DMS79 treated with DMSO at 0.1 percent for 48 hours (cell line): ENCODE measurements around the gene CD101.
A peak's percentile ranks its signal among the peaks of the same experiment; 100 is the strongest.
"Not testable (repeated sequence)": the region's sequence is repeated elsewhere in the genome, so short reads cannot be mapped to it uniquely, and the experiment has no call there.

Experiments used
- DNase-seq: peaks from one replicate; lab custom pipeline; 2025; lab: John Stamatoyannopoulos, UW

Gene CD101, protein sequence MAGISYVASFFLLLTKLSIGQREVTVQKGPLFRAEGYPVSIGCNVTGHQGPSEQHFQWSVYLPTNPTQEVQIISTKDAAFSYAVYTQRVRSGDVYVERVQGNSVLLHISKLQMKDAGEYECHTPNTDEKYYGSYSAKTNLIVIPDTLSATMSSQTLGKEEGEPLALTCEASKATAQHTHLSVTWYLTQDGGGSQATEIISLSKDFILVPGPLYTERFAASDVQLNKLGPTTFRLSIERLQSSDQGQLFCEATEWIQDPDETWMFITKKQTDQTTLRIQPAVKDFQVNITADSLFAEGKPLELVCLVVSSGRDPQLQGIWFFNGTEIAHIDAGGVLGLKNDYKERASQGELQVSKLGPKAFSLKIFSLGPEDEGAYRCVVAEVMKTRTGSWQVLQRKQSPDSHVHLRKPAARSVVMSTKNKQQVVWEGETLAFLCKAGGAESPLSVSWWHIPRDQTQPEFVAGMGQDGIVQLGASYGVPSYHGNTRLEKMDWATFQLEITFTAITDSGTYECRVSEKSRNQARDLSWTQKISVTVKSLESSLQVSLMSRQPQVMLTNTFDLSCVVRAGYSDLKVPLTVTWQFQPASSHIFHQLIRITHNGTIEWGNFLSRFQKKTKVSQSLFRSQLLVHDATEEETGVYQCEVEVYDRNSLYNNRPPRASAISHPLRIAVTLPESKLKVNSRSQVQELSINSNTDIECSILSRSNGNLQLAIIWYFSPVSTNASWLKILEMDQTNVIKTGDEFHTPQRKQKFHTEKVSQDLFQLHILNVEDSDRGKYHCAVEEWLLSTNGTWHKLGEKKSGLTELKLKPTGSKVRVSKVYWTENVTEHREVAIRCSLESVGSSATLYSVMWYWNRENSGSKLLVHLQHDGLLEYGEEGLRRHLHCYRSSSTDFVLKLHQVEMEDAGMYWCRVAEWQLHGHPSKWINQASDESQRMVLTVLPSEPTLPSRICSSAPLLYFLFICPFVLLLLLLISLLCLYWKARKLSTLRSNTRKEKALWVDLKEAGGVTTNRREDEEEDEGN

DNA sequence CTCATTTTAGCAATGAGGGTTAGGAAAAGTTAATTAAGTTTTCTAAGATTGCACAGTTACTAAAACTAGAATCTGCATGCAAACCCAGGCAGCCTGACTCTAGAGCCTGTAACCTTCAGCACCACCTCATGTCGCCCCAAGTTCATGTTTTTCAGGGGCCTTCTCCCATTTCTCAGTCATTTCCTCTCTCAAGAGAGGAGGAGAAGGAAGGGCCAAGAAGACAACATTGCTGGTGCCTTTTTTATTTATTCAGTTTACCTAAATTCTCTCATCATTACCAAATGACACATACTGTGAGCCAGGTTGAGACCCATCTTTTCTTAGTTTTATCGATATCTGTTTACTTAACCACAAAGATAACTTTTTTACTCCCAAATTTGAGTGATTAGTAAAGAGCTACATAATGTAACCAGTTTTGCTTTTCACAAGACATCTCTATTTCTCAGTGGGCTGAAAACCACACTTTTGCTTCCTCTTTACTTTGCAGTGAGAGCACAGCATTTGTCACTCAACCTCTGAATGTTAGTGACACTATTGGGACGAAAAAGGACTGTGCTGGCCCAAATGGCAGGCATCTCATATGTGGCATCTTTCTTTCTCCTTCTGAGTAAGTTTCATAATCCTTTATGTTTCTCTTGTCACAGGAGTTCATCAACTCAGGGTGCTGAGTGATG is at the start of gene CD101:
Gene CD101, plus strand, starts transcription at position 507 of the 674 bp plus-strand sequence. Its CDS starts 58 bp downstream, at position 565.
- DNase-seq = no peak

DNA sequence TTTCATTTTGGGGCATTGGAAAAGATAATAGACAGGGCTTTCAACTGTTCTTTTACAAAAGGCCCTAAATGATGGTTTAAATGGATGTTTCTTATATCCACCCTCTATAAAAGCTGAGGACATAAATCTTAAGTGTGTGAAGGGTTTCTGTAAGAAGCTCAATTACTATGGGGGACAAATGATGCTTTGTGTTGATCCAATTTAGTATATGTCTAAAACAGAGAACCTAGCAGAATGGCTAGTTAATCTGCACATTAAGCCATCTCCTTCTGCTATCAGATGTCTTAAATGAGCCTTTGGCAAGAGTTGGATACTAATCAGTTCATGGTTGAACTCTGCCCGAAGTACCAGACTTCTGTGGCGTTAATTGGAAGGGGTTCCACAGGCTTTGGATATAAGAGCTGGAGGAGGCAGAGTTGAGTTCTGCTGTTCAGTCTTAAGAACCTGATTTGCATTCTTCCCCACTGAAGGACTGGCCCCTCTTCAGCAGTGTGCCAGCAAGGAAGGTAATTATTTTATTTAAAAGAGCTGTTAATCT is 48.8 kb upstream of the CD101 start:
- peak; percentile 91 for DNase-seq

GRCh38 chr1:116954440-116954839 is 47.1 kb upstream of the CD101 start:
- peak; percentile 8 for DNase-seq

GRCh38 chr1:116956378-116956777 is 45.2 kb upstream of the CD101 start:
- DNase-seq = peak; percentile 77

DNA sequence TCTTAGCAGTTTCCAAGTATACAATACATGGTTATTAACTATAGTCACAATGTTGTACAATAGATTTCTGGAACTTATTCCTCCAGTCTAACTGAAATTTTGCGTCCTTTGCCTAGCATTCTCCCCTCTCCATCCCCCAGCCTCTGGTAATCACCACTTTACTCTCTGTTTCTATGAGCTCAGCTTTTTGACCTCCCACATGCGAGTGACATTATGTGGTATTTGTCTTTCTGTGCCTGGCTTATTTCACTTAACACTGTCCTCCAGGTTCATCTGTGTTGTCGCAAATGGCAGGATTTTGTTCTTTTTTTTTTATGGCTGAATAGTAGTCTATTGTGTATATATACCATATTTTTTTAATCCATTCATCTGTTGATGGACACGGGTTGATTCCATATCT is 43.9 kb upstream of the CD101 start:
- DNase-seq = no peak

DNA sequence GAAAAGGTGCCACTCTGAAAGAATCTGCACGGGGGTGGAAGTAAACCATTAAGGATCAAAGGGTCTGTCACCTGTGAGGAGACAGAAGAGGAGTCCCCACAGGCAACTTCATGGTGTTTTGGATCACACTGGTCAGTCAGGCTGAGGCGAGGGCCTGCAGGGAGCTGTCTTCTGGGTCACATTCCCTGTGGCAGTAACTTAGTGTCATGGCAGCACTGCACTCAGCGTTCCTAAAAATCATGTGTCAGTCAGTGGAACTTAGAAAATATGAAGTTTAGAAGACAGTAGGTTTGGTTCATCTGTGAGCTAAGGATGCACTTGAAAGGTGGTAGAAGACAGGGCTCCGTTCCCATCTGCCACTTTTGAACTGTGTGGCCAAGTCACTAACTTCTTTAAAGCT is 43.5 kb upstream of the CD101 start:
- DNase-seq = no peak

GRCh38 chr1:116958977-116959376 is 42.6 kb upstream of the CD101 start:
- DNase-seq = no peak

DNA sequence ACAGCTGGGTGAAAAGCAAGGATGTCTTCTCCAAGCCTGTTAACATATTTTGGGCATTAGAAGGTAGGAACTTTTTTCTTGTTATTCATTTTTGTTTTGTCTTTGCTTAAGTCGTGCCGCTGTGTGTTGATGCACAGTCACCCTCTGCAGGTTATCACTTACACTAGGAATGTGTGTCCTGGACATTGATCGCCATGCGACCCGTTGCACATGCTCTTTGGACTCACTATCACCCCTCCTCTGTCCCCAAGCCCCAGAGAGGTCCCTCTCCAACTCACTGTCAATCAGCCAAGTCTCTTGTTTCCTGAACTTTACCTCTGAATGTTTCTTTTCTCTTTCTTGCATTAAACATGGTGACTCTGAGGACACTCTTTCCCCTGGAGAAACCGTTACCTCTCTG is 40.0 kb upstream of the CD101 start:
- DNase-seq = no peak

DNA sequence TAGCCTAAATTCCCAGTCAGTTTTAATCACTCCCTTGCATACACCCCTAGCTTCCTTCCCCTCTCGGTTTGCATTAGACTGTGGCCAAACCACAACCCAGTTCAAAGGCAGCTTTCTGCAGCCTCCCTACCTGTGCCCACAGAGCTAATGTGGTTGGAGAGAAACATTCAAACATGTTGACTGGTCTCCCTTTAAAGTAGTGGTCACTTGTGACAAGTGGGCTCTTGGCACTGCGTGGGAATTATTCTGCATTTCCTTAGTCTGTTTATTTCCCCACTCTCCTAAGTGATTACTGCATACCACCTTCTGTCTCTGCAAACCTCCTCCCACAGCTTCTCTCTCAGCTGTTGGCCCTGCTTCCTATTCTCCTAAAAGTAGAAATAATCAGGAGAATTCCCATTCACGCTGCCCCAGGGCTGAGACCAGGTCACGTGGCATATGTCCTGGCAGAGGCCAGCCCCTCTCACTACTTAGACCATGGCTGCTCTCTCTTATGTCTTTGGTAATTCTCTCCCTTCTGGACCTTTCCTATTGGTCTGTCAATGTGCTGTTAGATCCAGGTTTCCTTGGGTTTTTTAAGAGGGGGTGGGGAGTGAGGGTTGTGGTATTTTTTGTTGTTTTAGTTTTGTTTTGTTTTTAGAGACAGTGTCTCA is 38.4 kb upstream of the CD101 start:
- no peak for DNase-seq

GRCh38 chr1:116966791-116967190 is 34.8 kb upstream of the CD101 start:
- DNase-seq = no peak

DNA sequence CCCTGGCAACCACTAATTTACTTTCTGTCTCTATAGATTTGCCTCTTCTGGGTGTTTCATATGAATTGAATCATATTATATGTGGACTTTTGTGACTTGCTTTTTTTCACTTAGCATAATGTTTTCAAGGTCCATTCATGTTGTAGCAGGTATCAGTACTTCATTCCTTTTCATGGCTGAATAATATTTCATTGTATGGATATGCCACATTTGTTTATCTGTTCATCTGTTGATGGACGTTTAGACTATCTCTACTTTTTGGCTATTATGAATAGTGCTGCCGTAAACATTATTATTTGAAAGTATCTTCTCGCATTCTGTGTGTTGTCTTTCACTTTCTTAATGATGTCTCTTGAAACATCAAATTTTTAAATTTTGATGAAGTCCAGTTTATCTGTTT is 32.8 kb upstream of the CD101 start:
- DNase-seq = no peak

DNA sequence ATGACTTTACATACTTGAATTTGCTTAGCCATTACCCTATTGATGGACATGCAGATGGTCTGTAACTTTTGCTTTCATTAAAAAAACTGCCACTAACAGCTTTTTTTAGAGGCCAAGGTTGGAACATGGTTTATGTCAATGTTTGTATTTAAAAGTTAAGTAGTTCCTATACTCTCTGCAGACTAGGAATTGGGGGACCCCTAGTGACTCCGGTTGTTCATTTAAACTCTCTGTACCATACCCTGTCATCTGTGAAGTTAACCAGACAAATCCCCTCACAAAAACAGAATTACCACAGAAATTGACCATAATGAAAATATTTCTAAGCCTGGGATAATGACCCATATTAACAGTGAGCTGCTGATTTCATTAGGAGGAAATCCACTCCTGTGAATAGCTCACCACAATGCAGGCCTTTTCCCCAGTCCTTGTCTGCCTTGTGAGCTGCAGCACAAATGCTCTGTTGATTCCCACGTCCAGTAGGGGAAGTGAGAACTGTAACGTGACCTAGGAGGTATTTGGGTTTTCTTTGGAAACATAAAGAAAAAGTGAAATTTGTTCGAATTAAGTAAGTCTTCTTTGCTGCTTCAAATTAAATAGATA is 30.2 kb upstream of the CD101 start:
- DNase-seq = no peak

- no peak for DNase-seq
Observed at GRCh38 chr1:116971965-116972673, 29.4 kb upstream of the CD101 start.

- DNase-seq = no peak
Observed at GRCh38 chr1:116972674-116973030, 28.9 kb upstream of the CD101 start.

GRCh38 chr1:116980309-116980708 is 21.3 kb upstream of the CD101 start:
- not testable (repeated sequence) for DNase-seq

DNA sequence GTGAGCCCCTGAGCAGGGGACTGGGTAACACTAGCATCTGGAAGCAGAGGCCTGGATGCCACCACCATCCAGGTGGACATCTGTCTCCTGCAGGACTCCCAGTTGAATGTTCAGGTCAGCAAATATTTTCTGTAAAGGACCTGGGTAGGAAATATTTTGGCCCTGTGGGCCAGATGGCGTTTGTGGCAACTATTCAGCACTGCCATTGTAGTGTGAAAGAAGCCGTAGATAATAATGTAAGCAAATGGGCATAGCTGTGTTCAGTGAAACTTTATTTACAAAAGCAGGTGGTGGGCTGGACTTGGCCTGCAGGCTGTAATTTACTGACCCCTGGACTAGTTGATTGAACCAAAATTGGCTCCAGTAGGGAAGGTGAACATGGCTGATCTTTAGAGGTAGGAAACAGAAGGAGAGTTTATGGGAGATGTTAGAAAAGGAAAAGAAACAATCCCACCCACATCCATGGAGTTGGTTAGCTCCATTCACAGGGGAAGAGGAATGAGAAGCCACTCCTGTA is 20.0 kb upstream of the CD101 start:
- DNase-seq = no peak

DNA sequence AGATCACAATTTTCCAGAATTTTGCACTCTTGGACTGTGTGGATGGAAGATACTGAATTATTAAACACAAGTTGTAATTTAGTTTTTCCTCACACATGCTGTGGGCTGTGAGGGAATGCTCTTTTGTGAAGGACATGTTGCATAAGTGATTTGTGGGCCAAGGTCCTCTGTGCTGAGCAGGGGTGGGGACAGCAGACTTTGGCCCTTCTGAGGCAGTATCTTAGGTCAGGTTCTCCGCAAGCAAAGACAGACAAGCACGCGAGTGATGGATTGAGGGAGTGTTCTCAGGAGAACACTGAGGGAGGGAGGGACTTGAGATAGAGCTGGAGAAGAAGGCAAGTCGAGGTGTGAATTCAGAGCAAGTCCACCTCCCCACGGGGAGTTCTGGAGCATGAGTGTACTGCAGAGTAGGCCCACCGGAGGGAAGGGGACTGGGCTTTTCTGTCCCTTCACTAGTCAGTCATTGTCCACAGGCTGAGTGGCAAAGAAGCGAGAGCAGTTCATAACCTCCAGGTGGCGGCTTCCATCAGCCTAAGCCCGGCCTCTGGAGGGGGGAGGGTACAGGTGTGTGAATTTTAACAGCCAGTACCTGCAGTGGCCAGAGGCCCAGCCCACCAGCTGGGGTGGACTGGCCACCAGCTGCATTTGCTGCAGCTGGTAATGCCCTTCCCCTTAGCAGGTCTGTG is 19.1 kb upstream of the CD101 start:
- DNase-seq = no peak

DNA sequence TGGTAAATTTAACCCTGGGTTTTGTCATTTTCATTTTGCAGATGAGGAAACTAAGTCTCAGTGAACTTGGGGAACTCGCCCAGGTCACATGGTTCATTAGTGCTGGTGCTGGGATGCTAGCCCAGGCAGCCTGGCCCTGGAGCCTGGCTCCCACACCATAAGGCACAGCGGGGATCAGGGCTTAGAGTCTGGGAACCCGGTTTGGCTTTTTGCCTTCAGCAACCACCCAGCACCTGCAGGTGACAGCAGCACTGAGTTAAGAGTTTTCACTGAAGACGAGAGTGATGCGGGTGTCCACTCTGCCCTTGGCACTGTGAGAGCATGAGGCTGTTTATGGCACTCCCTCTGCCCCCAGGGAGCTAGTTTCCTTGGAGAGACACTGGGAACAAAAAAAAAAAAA is 18.4 kb upstream of the CD101 start:
- no peak for DNase-seq

DNA sequence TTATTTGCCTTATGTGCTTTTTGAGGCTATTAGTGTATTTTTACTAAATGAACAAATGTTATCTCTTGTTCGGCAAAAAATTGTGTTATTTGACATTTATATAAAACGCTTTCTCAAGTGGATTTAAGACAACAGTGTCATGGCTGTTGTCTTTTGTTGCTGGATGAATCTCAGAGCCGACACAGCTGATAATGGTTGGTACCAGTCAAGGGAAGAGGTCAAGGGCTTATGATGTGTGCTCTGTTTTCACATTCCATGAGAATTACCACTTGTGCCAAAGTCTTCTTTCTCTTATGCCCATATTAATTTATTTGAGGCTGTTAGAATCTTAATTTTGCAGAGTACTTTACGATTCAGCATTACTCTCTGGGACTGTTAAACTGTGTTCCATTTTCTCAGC is 17.9 kb upstream of the CD101 start:
- no peak for DNase-seq
